A673 (cell line): ENCODE data around the gene UBE2D3.

Experiments
- EZH2 ChIP-seq: fragments of 200-600 bp; sonication (generic); IDR thresholded peaks from 2 replicates; pipeline ENCODE4 v1.6.1; 2017; ENCODE audit warnings: borderline replicate concordance, low read depth, mild to moderate bottlenecking, mixed read lengths, antibody characterized with exemption, low read length; ENCODE audit not compliant: poor library complexity, severe bottlenecking
- TF ChIP-seq, protein P1 (sequence below): fragments of 300-800, 200-600 bp; sonication (generic); conservative IDR thresholded peaks from 2 replicates; pipeline ENCODE4 v1.5.1; 2017; ENCODE audit warnings: low read depth, mild to moderate bottlenecking, antibody characterized with exemption, low read length, moderate library complexity, mixed read lengths

DNA sequence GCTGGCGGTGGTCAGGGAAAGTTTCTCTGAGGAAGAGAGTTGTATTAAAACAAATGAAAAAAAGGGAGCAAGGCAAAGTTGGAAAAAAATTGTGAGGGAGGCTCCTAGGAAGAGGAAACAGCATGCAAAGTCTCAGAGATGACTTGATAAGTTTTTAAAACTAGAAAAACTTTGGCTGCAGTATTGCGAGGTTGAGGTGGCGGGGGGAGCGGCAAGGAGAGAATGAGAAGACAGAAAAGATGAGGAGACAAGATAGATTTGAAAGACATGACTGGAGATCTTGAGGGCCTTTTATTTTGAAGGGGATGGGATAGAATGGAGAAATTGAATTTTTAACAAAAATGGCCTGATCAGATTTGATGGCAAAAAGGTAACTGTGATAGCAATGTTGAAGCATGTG is 4.8 kb upstream of the UBE2D3 start:
- TF ChIP-seq, protein P1, sequence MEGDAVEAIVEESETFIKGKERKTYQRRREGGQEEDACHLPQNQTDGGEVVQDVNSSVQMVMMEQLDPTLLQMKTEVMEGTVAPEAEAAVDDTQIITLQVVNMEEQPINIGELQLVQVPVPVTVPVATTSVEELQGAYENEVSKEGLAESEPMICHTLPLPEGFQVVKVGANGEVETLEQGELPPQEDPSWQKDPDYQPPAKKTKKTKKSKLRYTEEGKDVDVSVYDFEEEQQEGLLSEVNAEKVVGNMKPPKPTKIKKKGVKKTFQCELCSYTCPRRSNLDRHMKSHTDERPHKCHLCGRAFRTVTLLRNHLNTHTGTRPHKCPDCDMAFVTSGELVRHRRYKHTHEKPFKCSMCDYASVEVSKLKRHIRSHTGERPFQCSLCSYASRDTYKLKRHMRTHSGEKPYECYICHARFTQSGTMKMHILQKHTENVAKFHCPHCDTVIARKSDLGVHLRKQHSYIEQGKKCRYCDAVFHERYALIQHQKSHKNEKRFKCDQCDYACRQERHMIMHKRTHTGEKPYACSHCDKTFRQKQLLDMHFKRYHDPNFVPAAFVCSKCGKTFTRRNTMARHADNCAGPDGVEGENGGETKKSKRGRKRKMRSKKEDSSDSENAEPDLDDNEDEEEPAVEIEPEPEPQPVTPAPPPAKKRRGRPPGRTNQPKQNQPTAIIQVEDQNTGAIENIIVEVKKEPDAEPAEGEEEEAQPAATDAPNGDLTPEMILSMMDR = no peak
- no peak for TF ChIP-seq EZH2
